ENCODE measurements around the gene TSNAXIP1. TPM values are rescaled to one million over a fixed set of nuclear protein-coding genes. Genes with fewer than 3 reads are reported as not detected.
"Not testable (repeated sequence)": the region's sequence is repeated elsewhere in the genome, so short reads cannot be mapped to it uniquely, and the experiment has no call there.

Gene TSNAXIP1
- polyA plus RNA-seq, 3 donors: 0.23 TPM; not detected in 2

DNA sequence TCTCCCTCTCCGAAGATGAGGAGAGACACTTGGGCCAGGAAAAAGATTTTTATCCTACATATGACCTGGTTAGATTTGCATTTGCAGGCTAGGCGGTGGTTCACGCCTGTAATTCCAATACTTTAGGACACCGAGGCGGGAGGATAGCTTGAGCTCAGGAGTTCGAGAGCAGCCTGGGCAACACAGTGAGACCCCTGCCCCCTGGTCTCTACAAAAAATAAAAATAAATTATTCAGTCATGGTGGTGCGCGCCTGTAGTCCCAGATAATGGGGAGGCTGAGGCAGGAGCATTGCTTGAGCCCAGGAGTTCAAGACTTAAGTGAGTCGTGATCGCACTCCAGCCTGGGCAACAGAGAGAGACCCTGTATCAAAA lies 27.5 kb downstream of the TSNAXIP1 start:
- Mint-ChIP-seq H3K36me3 (peaks cover 23 to 30% of the 10 kb centered on the region in 2 donors), H3K27ac (no peak overlapping the region), H3K4me1 (peaks cover 10% of the 10 kb centered on the region), H3K9me3 (no peaks in the 10 kb centered on the region), H3K4me3 (no peak overlapping the region), H3K27me3 (ENCODE audit: low read depth in 3 of 3) (peaks cover 1 to 5% (median 2%) of the 10 kb centered on the region in 3 donors)
- no peak for DNase-seq
- TF ChIP-seq, protein P1, sequence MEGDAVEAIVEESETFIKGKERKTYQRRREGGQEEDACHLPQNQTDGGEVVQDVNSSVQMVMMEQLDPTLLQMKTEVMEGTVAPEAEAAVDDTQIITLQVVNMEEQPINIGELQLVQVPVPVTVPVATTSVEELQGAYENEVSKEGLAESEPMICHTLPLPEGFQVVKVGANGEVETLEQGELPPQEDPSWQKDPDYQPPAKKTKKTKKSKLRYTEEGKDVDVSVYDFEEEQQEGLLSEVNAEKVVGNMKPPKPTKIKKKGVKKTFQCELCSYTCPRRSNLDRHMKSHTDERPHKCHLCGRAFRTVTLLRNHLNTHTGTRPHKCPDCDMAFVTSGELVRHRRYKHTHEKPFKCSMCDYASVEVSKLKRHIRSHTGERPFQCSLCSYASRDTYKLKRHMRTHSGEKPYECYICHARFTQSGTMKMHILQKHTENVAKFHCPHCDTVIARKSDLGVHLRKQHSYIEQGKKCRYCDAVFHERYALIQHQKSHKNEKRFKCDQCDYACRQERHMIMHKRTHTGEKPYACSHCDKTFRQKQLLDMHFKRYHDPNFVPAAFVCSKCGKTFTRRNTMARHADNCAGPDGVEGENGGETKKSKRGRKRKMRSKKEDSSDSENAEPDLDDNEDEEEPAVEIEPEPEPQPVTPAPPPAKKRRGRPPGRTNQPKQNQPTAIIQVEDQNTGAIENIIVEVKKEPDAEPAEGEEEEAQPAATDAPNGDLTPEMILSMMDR (IDR thresholded peaks at IDR 0.05): no peak
- peaks cover 27 to 29% of the 10 kb centered on the region in 2 donors for H3K36me3 ChIP-seq (replicated peaks in 1 of 2; ENCODE audit: control insufficient read depth in 1 of 2, insufficient read depth in 2 of 2, low read length in 2 of 2)
- H3K79me2 ChIP-seq (ENCODE audit: insufficient read depth, low read length): peaks cover 18% of the 10 kb centered on the region
- peaks cover 13 to 20% of the 10 kb centered on the region in 2 donors for H3K4me1 ChIP-seq (ENCODE audit: control insufficient read depth in 1 of 2, insufficient read depth in 2 of 2, low read length in 2 of 2)
- H3K4me3 ChIP-seq (replicated peaks in 1 of 3; ENCODE audit: low read depth in 2 of 3, low read length in 3 of 3): peak overlapping the region in 1 of 3 experiments; percentile 88
- peak overlapping the region; percentile 81 for H3K9ac ChIP-seq (ENCODE audit: insufficient read depth, low read length, poor library complexity, severe bottlenecking)
- H3K27me3 ChIP-seq (ENCODE audit: control insufficient read depth in 2 of 2, insufficient read depth in 2 of 2, low read length in 2 of 2): no peaks in the 10 kb centered on the region
- no peaks in the 10 kb centered on the region for H4K20me1 ChIP-seq (ENCODE audit: insufficient read depth, low read length)
- 89% methylated on average over 3 of the region's 10 CpGs for WGBS (ENCODE audit: insufficient coverage)
- H2AFZ ChIP-seq (ENCODE audit: insufficient read depth, low read depth, low read length, poor library complexity, severe bottlenecking): peak overlapping the region; percentile 93
- no peak overlapping the region for H3K27ac ChIP-seq (ENCODE audit: low read depth in 1 of 2, low read length in 2 of 2)
- H3K9me3 ChIP-seq (replicated peaks in 1 of 2; ENCODE audit: control insufficient read depth in 1 of 2, insufficient read depth in 1 of 2, low read length in 2 of 2): no peaks in the 10 kb centered on the region
- intact Hi-C loops (cut with micrococcal nuclease): loop anchor here in 1 of 2 donors (5.0 kb wide), 1 partner anchor 38 kb away; the partner anchor contains the start of gene EDC4
- peak overlapping the region; percentile 93 for H3K4me2 ChIP-seq (replicated peaks; ENCODE audit: extremely low read depth, low read length, poor library complexity, severe bottlenecking)

DNA sequence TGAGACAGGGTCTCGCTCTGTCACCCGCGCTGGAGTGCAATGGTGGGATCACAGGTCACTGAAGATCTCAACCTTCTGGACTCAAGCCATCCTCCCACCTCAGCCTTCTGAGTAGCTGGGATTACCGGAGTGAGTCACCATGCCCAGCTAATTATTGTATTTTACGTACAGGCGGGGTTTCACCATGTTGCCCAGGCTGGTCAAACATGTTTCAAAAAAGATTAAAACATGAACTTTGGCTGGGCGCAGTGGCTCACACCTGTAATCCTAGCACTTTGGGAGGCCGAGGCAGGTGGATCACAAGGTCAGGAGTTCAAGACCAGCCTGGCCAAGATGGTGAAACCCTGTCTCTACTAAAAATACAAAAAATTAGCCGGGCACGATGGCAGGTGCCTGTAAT lies 30.5 kb downstream of the TSNAXIP1 start:
- H3K27ac Mint-ChIP-seq; intact Hi-C loops (cut with micrococcal nuclease); H3K9me3 Mint-ChIP-seq; DNase-seq; H3K9ac ChIP-seq (ENCODE audit: insufficient read depth, low read length, poor library complexity, severe bottlenecking); H3K27ac ChIP-seq (ENCODE audit: low read depth in 1 of 2, low read length in 2 of 2); H3K4me2 ChIP-seq (replicated peaks; ENCODE audit: extremely low read depth, low read length, poor library complexity, severe bottlenecking); H3K27me3 ChIP-seq (ENCODE audit: control insufficient read depth in 2 of 2, insufficient read depth in 2 of 2, low read length in 2 of 2); H3K4me3 Mint-ChIP-seq; H3K27me3 Mint-ChIP-seq (ENCODE audit: low read depth in 3 of 3); H3K36me3 Mint-ChIP-seq; H2AFZ ChIP-seq (ENCODE audit: insufficient read depth, low read depth, low read length, poor library complexity, severe bottlenecking); H3K9me3 ChIP-seq (replicated peaks in 1 of 2; ENCODE audit: control insufficient read depth in 1 of 2, insufficient read depth in 1 of 2, low read length in 2 of 2); H3K36me3 ChIP-seq (replicated peaks in 1 of 2; ENCODE audit: control insufficient read depth in 1 of 2, insufficient read depth in 2 of 2, low read length in 2 of 2); H3K4me3 ChIP-seq (replicated peaks in 1 of 3; ENCODE audit: low read depth in 2 of 3, low read length in 3 of 3); H4K20me1 ChIP-seq (ENCODE audit: insufficient read depth, low read length): not testable (repeated sequence)
- Histone ChIP-seq H3K4me1 (ENCODE audit: control insufficient read depth in 1 of 2, insufficient read depth in 2 of 2, low read length in 2 of 2) (peaks cover 17 to 25% of the 10 kb centered on the region in 2 donors), H3K79me2 (ENCODE audit: insufficient read depth, low read length) (peaks cover 15% of the 10 kb centered on the region)
- H3K4me1 Mint-ChIP-seq: peaks cover 13% of the 10 kb centered on the region
- WGBS (ENCODE audit: insufficient coverage): 100% methylated on average over 6 of the region's 10 CpGs

Measured in CD14-positive monocyte (primary cell).